ENCODE data around the gene C19orf85. TPM values are rescaled to one million over a fixed set of nuclear protein-coding genes. Genes with fewer than 3 reads are reported as not detected.

The C19orf85 gene
- total RNA-seq, 2 experiments from 2014 or later, result not detected

GRCh38 chr19:55432241-55432959 lies 32.2 kb downstream of the C19orf85 start:
- H3K27me3 ChIP-seq (ENCODE audit: control insufficient read depth in 1 of 2, insufficient read depth in 2 of 2, low read length in 2 of 2), result peaks cover 47 to 68% of the 10 kb centered on the region in 2 experiments
- no peak overlapping the region for H3K27ac ChIP-seq (ENCODE audit: low read depth in 1 of 2, low read length in 2 of 2)
- DNase-seq, result no peak
- H3K27me3 Mint-ChIP-seq, result peaks cover 50% of the 10 kb centered on the region
- H3K36me3 Mint-ChIP-seq (ENCODE audit: low read depth), result no peaks in the 10 kb centered on the region
- peaks cover 0 to 20% of the 10 kb centered on the region in 2 experiments for H3K9me3 ChIP-seq (ENCODE audit: control insufficient read depth in 1 of 2, insufficient read depth in 1 of 2, low read length in 2 of 2)
- no peaks in the 10 kb centered on the region for H3K9me3 Mint-ChIP-seq
- H3K27ac Mint-ChIP-seq, result no peak overlapping the region
- POLR2A ChIA-PET, result no interaction called here
- H3K4me3 ChIP-seq (ENCODE audit: low read length), result no peak overlapping the region
- H3K36me3 ChIP-seq (ENCODE audit: insufficient read depth, low read length), result no peaks in the 10 kb centered on the region
- no peak overlapping the region for H3K4me3 Mint-ChIP-seq
- no peaks in the 10 kb centered on the region for H3K4me1 ChIP-seq (ENCODE audit: insufficient read depth, low read length)
- CTCF ChIA-PET, result no interaction called here
- no peak for TF ChIP-seq CTCF (IDR thresholded peaks at IDR 0.05)
- intact Hi-C loops (cut with DNase I, micrococcal nuclease), result no loop called here
- ATAC-seq (ENCODE audit: poor library complexity), result no peak
- no peaks in the 10 kb centered on the region for H3K4me1 Mint-ChIP-seq (ENCODE audit: low read depth)

- H3K27ac Mint-ChIP-seq, result no peak overlapping the region
- TF ChIP-seq CTCF (IDR thresholded peaks at IDR 0.05), result no peak
- ATAC-seq (ENCODE audit: poor library complexity), result no peak
Observed at GRCh38 chr19:55431183-55431582, 33.4 kb downstream of the C19orf85 start.

DNA sequence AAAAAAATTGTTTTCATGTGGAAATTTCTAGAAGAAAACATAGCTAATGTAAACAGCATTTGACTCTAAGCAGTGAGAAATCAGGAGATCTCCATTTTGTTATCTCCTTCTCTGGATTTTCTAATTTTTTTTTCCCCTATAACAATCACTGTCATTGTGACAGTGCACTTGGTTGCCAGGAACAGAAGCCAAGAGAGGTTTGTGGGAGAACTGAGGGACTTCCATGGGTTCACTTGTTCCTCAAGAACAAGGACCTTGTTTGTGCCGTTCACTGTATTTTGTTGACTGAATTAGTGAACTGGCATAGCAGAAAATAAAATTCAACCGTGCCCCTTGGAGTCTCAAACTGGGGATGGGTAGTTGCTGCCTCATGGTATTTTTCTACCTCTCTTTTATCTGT lies 38.5 kb downstream of the C19orf85 start:
- peaks cover 11% of the 10 kb centered on the region for H3K4me1 Mint-ChIP-seq (ENCODE audit: low read depth)
- no peak overlapping the region for H3K27ac Mint-ChIP-seq
- no peak overlapping the region for H3K4me3 Mint-ChIP-seq
- no peak for ATAC-seq (ENCODE audit: poor library complexity)
- CTCF ChIA-PET, result no interaction called here
- intact Hi-C loops (cut with DNase I, micrococcal nuclease), result no loop called here
- H3K27me3 Mint-ChIP-seq, result peaks cover 25% of the 10 kb centered on the region
- DNase-seq, result no peak
- TF ChIP-seq CTCF (IDR thresholded peaks at IDR 0.05), result no peak
- POLR2A ChIA-PET, result interaction anchor here (0.7 kb wide), 1 partner anchor 8 kb away, joined by 3 read pairs; no protein-coding TSS in a partner anchor
- H3K4me1 ChIP-seq (ENCODE audit: insufficient read depth, low read length), result peaks cover 13% of the 10 kb centered on the region
- peaks cover 0 to 4% of the 10 kb centered on the region in 2 experiments for H3K9me3 ChIP-seq (ENCODE audit: control insufficient read depth in 1 of 2, insufficient read depth in 1 of 2, low read length in 2 of 2)
- no peak overlapping the region for H3K4me3 ChIP-seq (ENCODE audit: low read length)
- H3K36me3 ChIP-seq (ENCODE audit: insufficient read depth, low read length), result no peaks in the 10 kb centered on the region
- H3K27ac ChIP-seq (ENCODE audit: low read depth in 1 of 2, low read length in 2 of 2), result no peak overlapping the region
- no peaks in the 10 kb centered on the region for H3K36me3 Mint-ChIP-seq (ENCODE audit: low read depth)
- H3K27me3 ChIP-seq (ENCODE audit: control insufficient read depth in 1 of 2, insufficient read depth in 2 of 2, low read length in 2 of 2), result peaks cover 17 to 19% of the 10 kb centered on the region in 2 experiments
- no peaks in the 10 kb centered on the region for H3K9me3 Mint-ChIP-seq

More at GRCh38 chr19:55431183-55431582, 33.4 kb downstream of the C19orf85 start:
- POLR2A ChIA-PET, result no interaction called here
- Histone ChIP-seq H3K27me3 (ENCODE audit: control insufficient read depth in 1 of 2, insufficient read depth in 2 of 2, low read length in 2 of 2) (peaks cover 41 to 59% of the 10 kb centered on the region in 2 experiments), H3K4me1 (ENCODE audit: insufficient read depth, low read length) (no peaks in the 10 kb centered on the region), H3K4me3 (ENCODE audit: low read length) (no peak overlapping the region), H3K36me3 (ENCODE audit: insufficient read depth, low read length) (no peaks in the 10 kb centered on the region), H3K9me3 (ENCODE audit: control insufficient read depth in 1 of 2, insufficient read depth in 1 of 2, low read length in 2 of 2) (peaks cover 0 to 18% of the 10 kb centered on the region in 2 experiments), H3K27ac (ENCODE audit: low read depth in 1 of 2, low read length in 2 of 2) (no peak overlapping the region)
- intact Hi-C loops (cut with DNase I, micrococcal nuclease), result no loop called here
- H3K9me3 Mint-ChIP-seq, result no peaks in the 10 kb centered on the region
- CTCF ChIA-PET, result no interaction called here
- no peaks in the 10 kb centered on the region for H3K4me1 Mint-ChIP-seq (ENCODE audit: low read depth)
- no peak overlapping the region for H3K4me3 Mint-ChIP-seq
- H3K27me3 Mint-ChIP-seq, result peaks cover 39% of the 10 kb centered on the region
- no peak for DNase-seq
- H3K36me3 Mint-ChIP-seq (ENCODE audit: low read depth), result no peaks in the 10 kb centered on the region
